HG03575 (cell line): ENCODE results near the gene THRB.

Experiments
- ATAC-seq: cut with Tn5 transposase; IDR thresholded peaks from one replicate; pipeline ENCODE4 v1.9.1; 2021; ENCODE audit not compliant: unreplicated experiment, insufficient number of reproducible peaks, low FRiP score; ENCODE audit errors: extremely low read depth

THRB gene

GRCh38 chr3:24343084-24343783, 151.4 kb downstream of the THRB start:
- no peak for ATAC-seq

- ATAC-seq, result no peak
Observed at GRCh38 chr3:24342275-24342674, 152.4 kb downstream of the THRB start.

- no peak for ATAC-seq
Observed at GRCh38 chr3:24341668-24342067, 153.0 kb downstream of the THRB start.

- ATAC-seq, result no peak
Observed at GRCh38 chr3:24340966-24341365, 153.7 kb downstream of the THRB start.

DNA sequence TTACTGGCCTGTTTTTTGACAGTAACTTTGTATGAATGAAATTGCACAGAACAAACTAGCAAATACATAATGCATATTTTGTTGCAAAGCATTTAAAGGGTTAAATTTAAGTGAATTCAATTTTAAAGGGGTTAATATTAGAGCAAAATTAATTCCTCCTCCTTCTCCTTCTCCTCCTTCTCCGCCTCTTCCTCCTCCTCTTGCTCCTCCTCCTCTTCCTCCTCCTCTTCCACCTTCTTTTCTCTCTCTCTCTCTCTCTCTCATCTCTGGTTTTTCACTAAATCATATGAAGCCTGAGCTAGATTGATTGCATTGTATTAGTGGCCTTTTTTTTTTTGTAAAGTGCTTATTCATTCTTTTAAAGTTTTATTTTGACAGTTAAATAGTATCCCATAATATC, 154.5 kb downstream of the THRB start:
- no peak for ATAC-seq

- ATAC-seq, result no peak
Observed at GRCh38 chr3:24339266-24339825, 155.3 kb downstream of the THRB start.

DNA sequence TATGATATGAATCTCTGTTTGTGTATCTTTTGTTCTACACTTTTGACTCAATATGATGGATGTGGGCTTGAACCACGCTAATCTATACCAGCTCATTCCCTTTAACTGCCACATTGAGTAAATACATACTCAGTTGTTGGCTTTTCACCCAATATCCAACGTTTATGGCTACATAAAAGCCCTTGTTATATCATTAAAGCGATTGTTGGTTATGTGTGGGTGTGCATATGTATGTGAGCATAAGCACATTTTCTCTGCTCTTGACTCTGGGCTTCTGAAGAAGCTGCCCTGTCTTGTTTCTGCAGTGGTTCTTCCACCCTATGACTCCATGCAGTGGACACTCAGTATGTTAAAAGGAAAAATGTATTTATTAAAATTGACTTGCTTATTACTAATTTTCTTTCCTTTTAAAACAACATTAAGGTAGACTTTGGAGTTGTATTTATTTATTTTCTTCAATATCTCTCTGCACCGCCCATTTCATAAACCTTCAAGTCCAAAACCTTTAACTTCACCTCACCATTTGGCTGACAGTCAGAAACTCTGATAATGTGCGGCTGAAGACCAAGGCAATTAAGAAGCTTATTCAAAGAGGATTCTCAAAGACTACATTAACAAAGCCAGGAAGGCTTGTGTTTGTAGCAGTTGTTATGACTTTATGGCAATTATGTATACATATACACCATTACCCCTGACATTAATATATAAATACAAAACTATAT, 156.1 kb downstream of the THRB start:
- no peak for ATAC-seq

DNA sequence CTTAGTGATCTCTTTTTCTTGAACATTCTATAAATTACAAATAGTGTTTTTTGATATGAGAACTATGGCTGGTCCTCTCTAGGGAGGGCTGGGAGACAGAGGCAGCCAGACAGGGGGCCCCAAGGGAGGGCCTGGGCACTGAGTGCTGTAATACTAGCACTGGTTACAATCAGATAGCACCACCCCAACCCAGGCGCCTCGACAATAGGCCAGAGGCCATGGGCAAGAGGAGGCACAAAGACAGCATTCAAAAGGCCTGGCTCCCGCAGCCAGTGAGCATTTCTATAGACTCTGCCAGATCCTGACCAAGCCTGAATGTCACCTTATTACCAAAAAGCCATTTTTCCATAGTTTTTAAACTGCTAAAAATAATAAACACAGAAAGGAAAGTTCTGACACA, 158.5 kb downstream of the THRB start:
- ATAC-seq, result no peak

DNA sequence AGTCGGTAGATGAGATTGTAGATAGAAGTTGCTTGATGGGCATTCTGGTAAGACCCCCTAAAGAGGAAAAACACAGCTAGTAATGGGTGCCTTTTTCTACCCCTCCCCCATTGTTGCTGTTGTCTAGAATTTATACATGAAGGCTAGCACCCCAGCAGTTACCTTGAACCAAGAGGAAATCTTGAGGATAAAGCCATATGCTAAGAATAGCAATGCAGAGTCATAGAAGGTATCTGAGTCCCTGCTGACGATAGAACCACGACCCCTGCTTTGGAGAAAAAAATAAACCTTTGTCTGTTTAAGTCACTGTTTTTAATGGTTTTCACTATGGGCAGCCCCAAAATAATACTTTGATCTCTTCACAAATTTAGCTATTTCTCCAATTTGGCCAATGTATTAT, 162.6 kb downstream of the THRB start:
- ATAC-seq, result no peak

GRCh38 chr3:24323272-24323671, 171.4 kb downstream of the THRB start:
- ATAC-seq, result no peak

GRCh38 chr3:24320601-24321000, 174.0 kb downstream of the THRB start:
- ATAC-seq, result no peak

- ATAC-seq, result no peak
Observed at GRCh38 chr3:24318677-24319287, 175.9 kb downstream of the THRB start.

DNA sequence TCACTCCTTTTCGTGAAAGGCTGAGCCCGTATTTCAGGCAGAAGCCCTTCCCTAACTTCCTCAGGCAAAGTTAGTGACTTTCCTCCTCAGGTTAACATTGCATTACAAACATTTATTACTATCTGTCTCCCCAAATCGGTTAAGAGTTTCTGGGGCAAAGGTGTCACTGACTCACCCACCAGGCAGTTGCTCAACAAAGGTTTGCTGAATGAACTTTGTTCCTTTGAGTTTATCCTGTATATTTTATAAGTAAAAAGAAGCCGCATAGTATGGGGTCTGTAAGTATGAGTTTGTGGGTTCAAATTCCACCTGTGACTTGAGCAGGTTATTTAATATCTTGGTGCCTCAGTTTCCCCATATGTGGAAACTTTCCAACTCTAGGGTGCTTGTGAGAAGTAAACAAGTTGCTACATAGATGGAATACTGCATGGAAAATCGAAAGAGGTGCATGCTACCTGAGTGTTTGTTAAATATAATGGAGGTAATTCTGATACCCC, 177.7 kb downstream of the THRB start:
- no peak for ATAC-seq

DNA sequence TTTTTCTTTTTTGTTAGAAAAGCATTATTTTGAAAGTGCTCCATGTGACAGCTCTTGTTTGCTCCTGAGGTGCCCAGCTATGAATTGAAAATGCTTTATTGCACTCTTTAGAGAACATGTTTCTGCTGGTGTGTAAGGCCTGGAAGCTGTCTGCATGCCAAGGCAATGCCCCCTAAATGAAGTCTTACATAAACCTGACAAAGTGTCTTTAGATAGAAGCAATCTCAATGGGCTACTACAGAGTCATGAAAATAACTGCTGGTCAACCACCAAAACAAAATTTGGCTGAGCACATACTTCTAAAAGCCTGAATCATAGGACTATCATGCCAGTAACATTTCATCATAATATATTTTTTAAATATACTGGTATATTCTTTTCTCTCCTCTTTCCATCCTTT, 178.7 kb downstream of the THRB start:
- no peak for ATAC-seq

GRCh38 chr3:24315356-24315755, 179.3 kb downstream of the THRB start:
- ATAC-seq, result no peak

DNA sequence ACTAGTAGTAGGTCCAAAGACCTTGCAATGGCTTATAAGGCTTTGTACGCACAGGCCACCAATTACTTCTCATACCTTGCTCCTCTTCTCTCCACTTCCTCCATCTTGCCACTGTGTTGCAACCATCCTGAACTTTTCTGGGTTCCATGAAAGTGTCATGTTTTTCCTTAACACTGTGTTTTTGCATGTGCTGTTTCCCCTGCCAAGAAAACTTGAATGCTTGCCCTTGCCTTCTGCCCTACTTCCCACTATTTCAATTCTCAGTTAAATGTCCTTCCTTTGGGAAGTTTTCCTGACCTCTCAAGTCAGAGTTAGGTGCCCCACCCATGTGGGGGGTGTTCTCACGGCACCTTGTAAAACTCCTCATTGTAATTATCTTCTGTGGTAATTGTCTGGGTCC, 182.8 kb downstream of the THRB start:
- ATAC-seq, result no peak

GRCh38 chr3:24310887-24311286, 183.8 kb downstream of the THRB start:
- ATAC-seq, result no peak

DNA sequence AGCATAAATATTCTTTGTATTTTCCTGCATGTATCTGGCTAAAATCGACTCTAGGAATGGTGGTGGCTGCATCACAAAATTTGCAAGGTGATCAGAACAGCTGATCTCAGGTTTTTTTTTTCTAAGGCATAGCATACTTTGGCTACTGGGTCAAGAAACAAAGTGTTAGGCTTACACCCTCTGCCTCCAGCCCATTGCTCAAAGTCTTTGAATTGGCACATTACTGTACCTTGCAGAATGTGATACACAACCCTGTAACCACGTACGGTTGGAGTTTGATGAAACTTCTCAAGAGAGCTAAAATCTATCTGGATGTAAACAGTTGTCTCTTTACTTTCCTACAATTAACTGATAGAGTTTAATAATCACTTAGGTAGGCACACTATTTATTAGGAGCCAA, 188.1 kb downstream of the THRB start:
- no peak for ATAC-seq

GRCh38 chr3:24305795-24306467, 188.7 kb downstream of the THRB start:
- no peak for ATAC-seq
